Measurements from ENCODE around the gene ARSB. TPM values are rescaled to one million over a fixed set of nuclear protein-coding genes. Genes with fewer than 3 reads are reported as not detected.

Gene ARSB
- total RNA-seq, 1 experiment from 2014 or later = 11.4 TPM

DNA sequence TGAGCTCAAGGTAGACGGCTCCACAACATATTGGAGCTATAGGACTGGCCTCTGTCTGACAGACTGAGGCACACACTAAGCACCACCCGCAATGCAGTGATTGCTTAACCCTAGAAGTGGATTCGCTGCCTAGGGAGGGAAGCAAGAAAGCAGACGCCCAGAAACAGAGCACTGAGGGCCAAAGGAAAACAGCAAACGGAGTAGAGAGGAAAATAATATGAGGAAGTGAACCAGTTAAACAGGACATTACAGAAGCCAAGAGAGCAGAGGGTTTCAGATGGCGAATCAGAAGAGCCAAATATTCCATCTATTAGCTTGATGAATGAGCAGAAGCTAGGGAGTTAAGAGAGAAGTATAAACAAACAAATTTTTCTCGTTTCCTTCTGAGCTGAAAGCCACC, 197.3 kb downstream of the ARSB start:
- H3K4ac ChIP-seq (ENCODE audit: low read depth, low read length) = no peak overlapping the region
- no peak overlapping the region for H3K14ac ChIP-seq (ENCODE audit: insufficient read depth, low read length)
- H2BK20ac ChIP-seq (ENCODE audit: low read depth, low read length, poor library complexity, severe bottlenecking) = no peak overlapping the region
- no peak for DNase-seq
- no peak overlapping the region for H2BK15ac ChIP-seq (ENCODE audit: low read depth, low read length)
- H3K4me2 ChIP-seq (ENCODE audit: insufficient read depth, insufficient read length, low read length) = no peak overlapping the region
- H3K27ac ChIP-seq (ENCODE audit: insufficient read length, low read depth, low read length) = no peak overlapping the region
- WGBS (ENCODE audit: extremely low coverage, insufficient read length, low lambda C conversion rate) = no CpG with 5 or more reads among the region's 7 CpGs
- no peak overlapping the region for H4K8ac ChIP-seq (replicated peaks; ENCODE audit: insufficient read length, low read depth, low read length)
- no peaks in the 10 kb centered on the region for H3K27me3 Mint-ChIP-seq (ENCODE audit: low read depth)
- H2BK120ac ChIP-seq (ENCODE audit: low read depth, low read length, poor library complexity, severe bottlenecking) = no peak overlapping the region
- H3K79me2 ChIP-seq (ENCODE audit: insufficient read depth, low read length) = no peaks in the 10 kb centered on the region
- no peak overlapping the region for H3K4me3 Mint-ChIP-seq
- H3K4me1 ChIP-seq (ENCODE audit: insufficient read depth, low read length) = no peaks in the 10 kb centered on the region
- no peak overlapping the region for H3T11ph ChIP-seq (ENCODE audit: low read length)
- H3K79me1 ChIP-seq (ENCODE audit: insufficient read depth, low read depth, low read length, poor library complexity, severe bottlenecking) = no peaks in the 10 kb centered on the region
- TF ChIP-seq, protein P1, sequence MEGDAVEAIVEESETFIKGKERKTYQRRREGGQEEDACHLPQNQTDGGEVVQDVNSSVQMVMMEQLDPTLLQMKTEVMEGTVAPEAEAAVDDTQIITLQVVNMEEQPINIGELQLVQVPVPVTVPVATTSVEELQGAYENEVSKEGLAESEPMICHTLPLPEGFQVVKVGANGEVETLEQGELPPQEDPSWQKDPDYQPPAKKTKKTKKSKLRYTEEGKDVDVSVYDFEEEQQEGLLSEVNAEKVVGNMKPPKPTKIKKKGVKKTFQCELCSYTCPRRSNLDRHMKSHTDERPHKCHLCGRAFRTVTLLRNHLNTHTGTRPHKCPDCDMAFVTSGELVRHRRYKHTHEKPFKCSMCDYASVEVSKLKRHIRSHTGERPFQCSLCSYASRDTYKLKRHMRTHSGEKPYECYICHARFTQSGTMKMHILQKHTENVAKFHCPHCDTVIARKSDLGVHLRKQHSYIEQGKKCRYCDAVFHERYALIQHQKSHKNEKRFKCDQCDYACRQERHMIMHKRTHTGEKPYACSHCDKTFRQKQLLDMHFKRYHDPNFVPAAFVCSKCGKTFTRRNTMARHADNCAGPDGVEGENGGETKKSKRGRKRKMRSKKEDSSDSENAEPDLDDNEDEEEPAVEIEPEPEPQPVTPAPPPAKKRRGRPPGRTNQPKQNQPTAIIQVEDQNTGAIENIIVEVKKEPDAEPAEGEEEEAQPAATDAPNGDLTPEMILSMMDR (conservative IDR thresholded peaks at IDR 0.05) = no peak
- no peak overlapping the region for H2AK5ac ChIP-seq (ENCODE audit: insufficient read length, low read length)
- no peak overlapping the region for H3K23ac ChIP-seq (ENCODE audit: insufficient read length, low read depth, low read length)
- H3K27ac Mint-ChIP-seq = no peak overlapping the region; a peak in 1 of 7 replicates
- no peak overlapping the region for H4K5ac ChIP-seq (ENCODE audit: insufficient read length, low read depth, low read length)
- no peaks in the 10 kb centered on the region for H3K27me3 ChIP-seq (ENCODE audit: insufficient read depth, low read length)
- no peak overlapping the region for H2AFZ ChIP-seq (ENCODE audit: low read length)
- no peak overlapping the region for H2BK5ac ChIP-seq (ENCODE audit: insufficient read length, low read length)
- H3K36me3 Mint-ChIP-seq (ENCODE audit: insufficient read depth in 1 of 3, low read depth in 3 of 3) = no peaks in the 10 kb centered on the region
- no peaks in the 10 kb centered on the region for H3K23me2 ChIP-seq (ENCODE audit: insufficient read length, low read depth, low read length, poor library complexity, severe bottlenecking)
- no peak overlapping the region for H3K56ac ChIP-seq (ENCODE audit: insufficient read length, low read depth, low read length)
- no peak overlapping the region for H3K18ac ChIP-seq (ENCODE audit: insufficient read length, low read depth, low read length)
- H3K9me3 ChIP-seq (ENCODE audit: control insufficient read depth, low read depth, low read length) = no peaks in the 10 kb centered on the region
- no peaks in the 10 kb centered on the region for H3K4me1 Mint-ChIP-seq
- H3K9me3 Mint-ChIP-seq = no peaks in the 10 kb centered on the region
- H4K20me1 ChIP-seq (ENCODE audit: control insufficient read depth, insufficient read depth, insufficient read length) = no peaks in the 10 kb centered on the region
- H4K91ac ChIP-seq (ENCODE audit: insufficient read length, low read depth, low read length) = no peak overlapping the region
- no peak overlapping the region for H2BK12ac ChIP-seq (ENCODE audit: insufficient read length, low read depth, low read length)
- no peak overlapping the region for H3K9ac ChIP-seq (ENCODE audit: extremely low read depth, insufficient read length, low read length)

All from H9 (cell line).